Placental pericyte (primary cell): ENCODE results near the gene HOXB9. TPM values are rescaled to one million over a fixed set of nuclear protein-coding genes. Genes with fewer than 3 reads are reported as not detected.

Experiments used
- small RNA-seq: library from RNA; depleted of rRNA; stranded (forward); fragments of <200 nt; gene quantifications from one replicate; pipeline ENCODE3, GENCODE V24; 2012; ENCODE audit warnings: low replicate concordance
- total RNA-seq: library from RNA; depleted of rRNA; stranded (reverse); fragments of >200 nt; gene quantifications from 2 replicates; pipeline ENCODE4 v1.2.3, GENCODE V29; 2012

Gene HOXB9
- total RNA-seq = 0.22 TPM in 1 of 2 replicates, not detected in the other

GRCh38 chr17:48626245-48627117, at the start of gene HOXB9:
HOXB9 (minus strand) TSS chr17:48626358; CDS start chr17:48626269, 89 bp downstream.

DNA sequence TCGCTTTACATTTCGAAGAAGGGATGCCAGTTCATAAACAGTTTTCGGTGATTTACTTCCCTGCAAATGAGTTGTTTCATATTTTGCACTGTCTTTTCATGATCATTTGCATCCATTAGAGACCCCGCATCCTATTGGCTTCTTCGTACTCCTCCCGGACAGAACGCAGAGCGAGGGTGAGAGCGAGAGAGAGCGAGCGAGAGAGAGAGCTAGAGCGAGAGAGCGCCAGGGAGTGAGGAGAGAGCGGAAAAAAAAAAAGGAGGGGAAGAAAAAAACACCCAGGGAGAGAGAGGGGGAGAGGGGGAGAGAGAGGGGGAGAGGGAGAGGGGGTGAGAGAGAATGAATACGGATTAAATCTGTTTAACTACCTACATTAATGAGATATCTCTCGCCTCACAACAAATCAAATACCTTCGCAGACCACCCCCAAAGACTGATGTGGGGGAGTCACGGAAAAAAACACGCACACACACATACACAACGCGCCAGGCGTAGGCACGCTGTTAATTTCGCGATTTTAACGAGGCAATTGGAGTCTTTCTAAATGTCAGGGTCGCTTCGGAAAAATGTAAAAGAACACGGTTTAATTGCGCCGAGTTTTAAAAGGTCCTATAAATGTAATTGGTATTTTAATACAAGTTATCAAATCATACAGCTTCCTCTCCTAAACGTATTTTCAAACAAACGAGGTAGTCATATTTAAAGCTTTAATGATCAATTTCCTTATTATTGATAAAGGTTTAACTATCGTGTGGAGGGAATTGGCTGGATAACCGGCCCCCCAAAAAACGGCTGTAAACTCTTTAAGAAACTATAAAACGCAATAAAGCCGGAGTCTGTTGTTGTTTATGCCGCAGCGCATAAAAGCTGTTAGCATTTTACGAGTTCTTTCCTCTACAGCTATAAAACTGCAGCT, 10.9 kb downstream of the HOXB9 start, which contains the start of gene HOXB8:
HOXB8 (minus strand) TSS at position 246 of the 916 bp plus-strand sequence. CDS start 588 bp downstream, outside the sequence.

GRCh38 chr17:48610282-48611211, 15.6 kb downstream of the HOXB9 start, which contains the start of gene HOXB7:
HOXB7 (minus strand) TSS chr17:48611017; CDS start chr17:48610918, 99 bp downstream.

DNA sequence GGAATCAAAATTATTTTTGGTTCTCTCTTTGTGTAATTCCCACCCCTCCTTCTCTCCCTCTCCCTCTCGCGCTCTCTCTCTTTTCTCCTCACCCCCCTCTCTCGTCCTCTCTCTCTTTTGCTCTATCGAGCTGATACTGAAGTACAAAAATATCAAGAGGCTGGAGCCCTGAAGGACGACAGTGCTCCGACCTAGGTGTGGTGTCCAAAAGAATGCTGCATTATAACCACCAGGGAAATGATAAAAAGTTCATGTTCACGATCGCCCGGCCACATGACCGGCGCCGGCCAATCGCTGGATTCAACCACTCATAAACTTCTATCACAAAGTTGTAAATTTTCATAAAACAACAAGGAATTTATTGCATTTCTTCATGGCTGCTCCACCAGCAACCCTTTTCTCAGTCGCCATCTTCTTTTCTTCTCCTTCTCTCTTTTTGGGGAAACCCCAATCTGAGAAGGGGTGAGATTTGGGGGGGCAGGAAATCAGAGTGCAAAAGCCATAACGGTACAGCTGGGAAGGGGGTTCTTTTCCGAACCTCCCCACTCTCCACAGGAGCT, 21.3 kb downstream of the HOXB9 start, which contains the start of gene HOXB6:
HOXB6 (minus strand) TSS at position 217 of the 560 bp plus-strand sequence. CDS start 6,836 bp downstream, outside the sequence.

GRCh38 chr17:48593126-48593829, 32.9 kb downstream of the HOXB9 start, which contains the start of gene HOXB5:
HOXB5 (minus strand) TSS chr17:48593779; CDS start chr17:48593682, 97 bp downstream.

DNA sequence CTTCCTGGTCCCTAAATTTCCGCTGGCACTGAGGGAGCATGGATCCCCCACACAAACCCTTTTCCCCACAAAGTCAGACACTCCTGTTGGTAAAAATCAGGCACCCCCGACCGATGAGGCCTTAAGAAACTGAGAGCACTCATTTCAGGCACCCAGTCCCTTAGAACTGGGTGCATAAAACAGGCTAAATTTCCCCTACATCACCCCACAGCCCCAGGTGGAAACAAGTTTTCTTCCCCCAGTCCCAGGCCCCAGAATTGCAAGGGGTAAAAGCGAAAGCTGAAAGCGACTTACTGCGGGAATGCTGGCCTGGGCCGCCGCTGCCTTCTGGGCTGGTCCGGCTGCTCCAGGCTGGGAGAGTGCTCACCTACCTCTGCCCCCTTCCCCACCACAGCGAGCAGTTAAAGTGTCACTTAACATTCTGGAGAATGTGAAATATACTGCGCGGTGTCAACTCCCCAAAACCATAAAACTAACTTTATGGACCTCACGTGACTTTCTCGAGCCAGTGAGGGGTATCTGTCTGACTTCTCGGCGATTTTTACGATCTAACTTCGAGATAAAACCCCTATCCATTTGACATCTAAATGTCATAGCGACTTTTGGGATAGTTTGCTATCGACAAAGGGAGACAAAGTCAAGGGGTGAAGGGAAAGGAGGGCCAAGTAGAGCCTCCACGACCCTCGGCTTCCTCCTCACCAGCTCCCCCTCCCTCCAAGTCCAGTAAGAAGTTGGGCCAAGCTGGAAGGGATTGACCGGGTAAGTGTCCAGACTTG, 36.1 kb downstream of the HOXB9 start, which contains the start of gene HOXB3:
HOXB3 (minus strand) TSS at position 411 of the 776 bp plus-strand sequence. CDS start 37,767 bp downstream, outside the sequence.

GRCh38 chr17:48577946-48578615, 48.1 kb downstream of the HOXB9 start, which contains the start of gene HOXB4:
HOXB4 (minus strand) TSS chr17:48578350; CDS start chr17:48578319, 31 bp downstream.

Small RNA genes lying within 50 kb of the gene (small RNA-seq; reads per million reads assigned to genes)
- gene MIR196A1 = 5.6 reads per million, percentile 89 among the genes with 10 or more reads in this experiment

Other genes starting within 250 kb of the HOXB9 start
- gene SKAP1, start 196.1 kb downstream of the HOXB9 start, total RNA-seq = not detected in 2 replicates
- gene HOXB1, start 95.3 kb downstream of the HOXB9 start, total RNA-seq = not detected in 2 replicates
- gene HOXB2, start 81.2 kb downstream of the HOXB9 start, total RNA-seq = 2.8 and 10.5 TPM in 2 replicates
- under 0.01 and 0.57 TPM in 2 replicates for gene HOXB4, start 48.0 kb downstream of the HOXB9 start, total RNA-seq
- gene HOXB3, start 36.1 kb downstream of the HOXB9 start, total RNA-seq = 0.22 and 1.6 TPM in 2 replicates
- under 0.01 TPM in 1 of 2 replicates, not detected in the other for gene HOXB5, start 32.6 kb downstream of the HOXB9 start, total RNA-seq
- under 0.01 and 0.29 TPM in 2 replicates for gene HOXB6, start 21.4 kb downstream of the HOXB9 start, total RNA-seq
- 0.66 and 1.1 TPM in 2 replicates for gene HOXB7, start 15.3 kb downstream of the HOXB9 start, total RNA-seq
- gene HOXB8, start 11.1 kb downstream of the HOXB9 start, total RNA-seq = not detected in 2 replicates
- gene PRAC1, start 96.2 kb upstream of the HOXB9 start, total RNA-seq = not detected in 2 replicates
- 0.66 TPM in 1 of 2 replicates, not detected in the other for gene PRAC2, start 96.8 kb upstream of the HOXB9 start, total RNA-seq
- 1.6 and 1.8 TPM in 2 replicates for gene HOXB13, start 102.4 kb upstream of the HOXB9 start, total RNA-seq
- gene TTLL6, start 190.9 kb upstream of the HOXB9 start, total RNA-seq = under 0.01 and 0.44 TPM in 2 replicates
- 61.6 and 108 TPM in 2 replicates for gene CALCOCO2, start 204.7 kb upstream of the HOXB9 start, total RNA-seq